ENCODE data around the gene UGCG.

- TF ChIP-seq CTCF (IDR thresholded peaks at IDR 0.05): no peak
- no peak for TF ChIP-seq POLR2AphosphoS5 (IDR thresholded peaks at IDR 0.05)
- TF ChIP-seq EP300 (IDR thresholded peaks at IDR 0.05; ENCODE audit: low read depth): no peak
These were observed 21.4 kb downstream of the UGCG start for GRCh38 chr9:111917980-111918379.

Measured in transverse colon (tissue), 4 donors.